Measurements from ENCODE around the gene GZF1.

GZF1 gene

DNA sequence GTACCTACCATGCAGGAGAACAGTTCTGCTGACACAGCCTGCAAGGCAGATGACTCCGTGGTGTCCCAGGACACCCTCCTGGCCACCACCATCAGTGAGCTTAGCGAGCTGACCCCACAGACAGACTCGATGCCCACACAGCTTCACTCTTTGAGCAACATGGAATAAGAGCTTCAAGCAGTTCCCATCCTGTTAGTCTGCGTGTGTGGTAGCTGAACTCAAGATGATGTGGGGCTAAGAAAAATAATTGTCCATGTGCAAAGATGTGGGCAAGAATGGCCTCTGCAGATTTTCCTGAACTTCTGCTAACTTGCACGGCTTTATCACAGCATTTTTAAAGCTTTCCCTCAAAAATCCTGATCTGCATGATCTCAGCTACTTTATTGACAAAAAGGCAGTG is 8.3 kb downstream of the GZF1 start:
- DNase-seq = no peak

DNA sequence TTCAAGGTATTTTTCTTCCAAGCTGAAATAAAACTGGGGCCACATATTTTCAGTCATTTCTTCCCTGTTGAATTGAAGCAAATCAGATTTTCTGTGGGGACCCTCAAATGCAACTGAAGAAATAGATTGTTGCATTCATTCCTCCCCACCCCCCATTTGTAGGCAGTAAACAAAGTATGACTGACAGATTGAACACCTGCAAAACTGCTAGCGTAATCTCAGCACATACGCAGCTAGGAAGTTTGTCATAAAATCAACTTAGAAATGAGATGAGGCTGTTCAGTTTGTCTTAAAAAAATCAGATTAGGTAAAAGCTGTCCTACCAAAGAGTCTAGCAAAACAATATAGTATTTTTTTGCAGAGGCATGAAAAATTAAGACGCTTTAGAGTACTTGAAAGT is 8.9 kb downstream of the GZF1 start:
- no peak for DNase-seq

DNA sequence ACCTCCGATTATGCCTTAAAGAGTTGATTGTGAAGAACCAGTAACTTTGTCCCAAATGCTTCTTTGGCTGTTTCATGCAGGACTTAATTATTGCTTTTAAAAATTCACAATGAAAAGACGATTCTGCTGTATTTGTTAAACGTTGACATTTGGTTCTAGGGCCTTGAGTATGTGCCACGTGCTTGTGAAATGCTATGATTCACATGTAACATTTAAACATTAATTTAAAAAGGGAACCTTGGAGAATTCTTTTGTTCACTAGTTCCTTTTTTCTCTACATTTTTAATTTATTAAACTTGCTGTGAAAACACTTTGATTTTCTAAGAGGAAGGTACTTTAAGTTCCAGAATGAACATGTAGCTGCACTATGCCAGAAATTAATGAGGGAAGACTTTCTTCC is 9.5 kb downstream of the GZF1 start:
- DNase-seq = no peak

DNA sequence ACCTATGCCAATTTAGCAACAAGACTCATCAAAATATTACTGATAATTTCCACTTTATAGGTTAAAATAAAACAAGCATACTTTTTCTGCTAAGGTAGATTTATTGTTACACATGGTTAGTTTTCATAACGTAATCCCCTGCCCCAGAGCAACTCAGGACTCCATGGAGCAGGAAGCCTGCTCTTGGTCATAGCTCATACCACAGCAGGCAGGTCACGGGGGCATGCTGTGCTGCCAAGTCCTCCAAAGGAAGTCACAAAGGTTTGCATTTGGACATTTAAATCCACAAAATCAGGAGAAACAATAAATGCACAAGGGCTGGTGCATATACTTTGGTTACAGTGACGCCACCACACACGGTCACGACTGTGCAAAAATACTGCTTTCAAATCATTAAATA is 12.5 kb downstream of the GZF1 start:
- no peak for DNase-seq

DNA sequence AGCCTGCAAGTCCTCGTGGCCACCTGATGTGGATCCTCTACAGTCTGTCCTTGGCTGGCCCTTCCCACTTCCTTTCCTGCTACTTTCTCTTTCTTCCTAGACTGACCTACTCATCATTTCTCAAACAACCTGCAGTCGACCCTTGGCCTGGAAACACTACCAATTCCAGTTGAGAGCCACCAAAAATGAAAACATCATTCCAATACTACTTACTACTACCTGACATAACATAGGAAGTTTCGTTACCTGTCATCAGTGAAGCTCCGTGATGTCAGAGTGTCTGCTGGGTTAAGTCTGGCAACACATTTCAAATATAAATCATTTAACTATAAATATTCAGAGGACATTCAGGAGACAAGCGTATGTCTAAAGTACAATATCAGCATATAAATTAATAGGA is 13.8 kb downstream of the GZF1 start:
- no peak for DNase-seq

DNA sequence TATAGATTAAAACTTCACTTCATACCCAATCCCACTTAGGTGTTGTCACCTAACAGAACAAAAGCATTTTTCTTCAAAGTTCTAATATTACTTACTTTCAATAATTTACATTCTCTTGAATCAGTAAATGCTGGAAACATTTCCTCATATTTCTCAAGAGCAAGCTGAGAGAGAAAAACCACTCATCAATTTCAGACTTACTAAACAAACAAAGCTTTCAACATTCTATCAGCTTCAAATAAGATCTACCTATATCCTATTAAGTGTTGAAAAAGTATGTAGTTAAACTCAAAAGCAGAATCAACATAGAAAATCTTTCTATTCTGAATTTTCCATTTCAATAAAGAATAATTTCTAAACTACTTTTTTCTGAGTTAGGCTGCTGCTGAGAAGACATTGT is 17.8 kb downstream of the GZF1 start:
- DNase-seq = no peak

DNA sequence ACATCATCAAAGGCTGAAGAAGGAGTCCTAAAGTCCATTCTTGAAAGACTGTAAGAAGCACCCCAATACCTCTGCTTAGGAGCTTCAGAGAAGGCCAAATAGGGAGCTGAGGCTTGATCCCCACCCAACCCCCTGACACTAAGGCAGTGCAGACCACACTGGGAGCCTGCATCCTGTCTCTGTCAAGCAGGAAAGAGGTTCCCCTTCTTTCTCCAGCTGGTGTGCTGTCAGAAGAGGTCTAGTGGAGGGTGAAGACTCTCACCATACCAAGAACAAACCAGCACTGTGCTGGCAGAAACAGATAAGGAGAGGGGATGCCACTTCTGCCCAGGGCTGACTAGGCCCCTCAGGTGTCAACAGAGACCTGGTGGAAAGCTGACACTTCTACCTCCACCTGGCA is 19.9 kb downstream of the GZF1 start:
- no peak for DNase-seq

DNA sequence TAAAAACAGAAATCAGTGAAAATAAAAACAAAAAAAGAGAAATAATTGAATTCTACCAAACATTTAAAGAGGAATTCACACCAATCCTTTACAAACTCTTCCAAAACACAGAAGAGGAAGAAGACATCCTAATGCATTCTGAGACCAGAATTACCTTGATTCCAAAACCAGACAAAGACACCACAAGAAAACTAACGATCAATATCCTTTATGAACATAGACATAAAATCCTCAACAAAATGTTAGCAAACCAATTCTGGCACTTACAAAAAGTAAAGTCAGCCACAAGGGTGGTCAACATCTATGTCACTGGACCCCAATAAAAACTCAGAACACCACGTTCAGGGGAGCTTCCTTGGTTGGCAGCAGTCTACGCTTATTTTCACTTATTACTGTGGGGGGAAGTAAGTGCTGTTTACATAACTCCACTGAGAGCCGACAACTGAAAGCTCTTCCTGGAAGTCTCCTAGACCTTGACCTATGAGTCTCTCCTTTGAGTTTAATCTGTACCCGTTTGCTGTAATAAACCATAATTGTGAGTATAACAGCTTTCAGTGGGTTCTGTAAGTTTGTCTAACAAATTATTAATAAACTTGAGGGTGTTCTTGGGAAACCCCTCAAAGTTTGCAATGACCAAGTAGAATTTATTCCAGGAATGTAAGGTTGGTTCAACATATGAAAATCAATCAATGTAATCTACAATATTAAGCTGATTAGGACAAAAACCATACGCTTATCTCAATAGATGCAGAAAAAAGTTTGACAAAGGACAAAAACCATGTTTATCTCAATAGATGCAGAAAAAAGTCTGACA is 24.5 kb downstream of the GZF1 start:
- DNase-seq = no peak

DNA sequence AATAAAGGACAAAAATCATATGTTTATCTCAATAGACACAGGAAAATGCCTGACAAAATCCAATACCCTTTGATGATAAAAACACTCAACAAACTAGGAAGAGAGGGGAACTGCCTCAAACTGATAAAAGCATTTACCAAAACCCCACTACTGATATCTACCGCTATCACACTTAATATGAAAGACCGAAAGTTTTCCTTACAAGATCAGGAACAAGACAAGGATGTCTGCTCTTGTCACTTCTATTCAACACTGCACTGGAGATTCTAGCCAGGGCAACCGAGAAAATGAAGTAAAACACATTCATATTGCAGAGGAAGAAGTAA is 25.1 kb downstream of the GZF1 start:
- DNase-seq = no peak

DNA sequence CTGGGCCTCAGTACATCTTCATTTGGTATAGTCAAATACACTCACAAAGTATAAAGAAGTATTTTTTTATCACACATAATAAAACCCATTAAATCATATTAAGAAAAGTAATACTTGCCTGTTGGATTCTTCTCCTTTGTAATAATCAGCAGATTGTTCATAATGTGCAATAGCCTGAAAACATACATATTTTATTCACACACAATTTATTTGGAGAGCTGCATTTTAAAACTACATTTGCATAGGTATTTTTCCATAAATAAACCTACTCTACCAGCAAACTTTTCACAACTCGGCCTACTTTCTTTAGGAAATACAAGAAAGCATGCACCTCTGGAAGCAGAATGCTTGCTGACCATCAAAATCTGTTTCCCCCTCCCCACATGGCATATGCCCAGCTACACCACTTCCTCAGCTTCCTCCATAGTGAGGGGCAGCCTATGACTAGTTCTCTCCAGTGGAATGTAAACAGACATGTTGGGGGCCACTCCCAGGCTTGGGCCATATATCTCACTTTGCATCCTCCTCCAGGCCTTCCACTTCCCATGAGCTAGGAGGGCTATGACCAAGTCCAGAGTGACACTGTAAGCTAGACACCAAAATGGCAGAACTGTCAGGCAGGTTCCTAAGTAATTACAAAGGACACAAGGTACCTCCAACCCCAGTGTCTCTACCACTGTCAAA is 28.3 kb downstream of the GZF1 start:
- no peak for DNase-seq

DNA sequence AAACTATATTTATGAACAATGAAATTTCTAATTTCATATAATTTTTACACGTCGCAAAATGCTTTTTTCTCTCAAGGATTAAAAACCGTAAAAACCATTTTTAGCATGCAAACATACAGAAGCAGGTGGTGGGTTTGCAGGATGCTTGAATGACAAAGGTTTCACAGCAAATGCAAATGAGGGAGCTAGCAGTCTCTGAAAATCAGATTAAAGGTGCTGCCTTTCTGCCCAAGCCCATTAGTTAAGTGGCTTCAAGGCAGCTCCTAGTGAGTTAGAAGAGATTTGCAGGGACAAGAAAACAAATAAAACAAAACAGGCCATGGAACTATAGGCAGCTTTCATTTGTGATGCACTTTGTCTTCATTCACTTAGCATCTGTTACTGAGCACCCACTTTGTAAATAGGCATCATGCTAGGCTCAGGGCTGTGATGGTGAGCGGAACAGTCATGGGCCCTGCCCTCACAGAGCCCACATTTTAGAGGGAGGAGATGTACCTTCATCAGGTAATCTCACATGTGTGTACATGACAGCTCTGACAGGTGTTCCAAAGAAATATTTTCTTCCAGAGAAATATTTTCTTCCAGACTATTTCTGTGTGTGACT is 29.8 kb downstream of the GZF1 start:
- DNase-seq = no peak

DNA sequence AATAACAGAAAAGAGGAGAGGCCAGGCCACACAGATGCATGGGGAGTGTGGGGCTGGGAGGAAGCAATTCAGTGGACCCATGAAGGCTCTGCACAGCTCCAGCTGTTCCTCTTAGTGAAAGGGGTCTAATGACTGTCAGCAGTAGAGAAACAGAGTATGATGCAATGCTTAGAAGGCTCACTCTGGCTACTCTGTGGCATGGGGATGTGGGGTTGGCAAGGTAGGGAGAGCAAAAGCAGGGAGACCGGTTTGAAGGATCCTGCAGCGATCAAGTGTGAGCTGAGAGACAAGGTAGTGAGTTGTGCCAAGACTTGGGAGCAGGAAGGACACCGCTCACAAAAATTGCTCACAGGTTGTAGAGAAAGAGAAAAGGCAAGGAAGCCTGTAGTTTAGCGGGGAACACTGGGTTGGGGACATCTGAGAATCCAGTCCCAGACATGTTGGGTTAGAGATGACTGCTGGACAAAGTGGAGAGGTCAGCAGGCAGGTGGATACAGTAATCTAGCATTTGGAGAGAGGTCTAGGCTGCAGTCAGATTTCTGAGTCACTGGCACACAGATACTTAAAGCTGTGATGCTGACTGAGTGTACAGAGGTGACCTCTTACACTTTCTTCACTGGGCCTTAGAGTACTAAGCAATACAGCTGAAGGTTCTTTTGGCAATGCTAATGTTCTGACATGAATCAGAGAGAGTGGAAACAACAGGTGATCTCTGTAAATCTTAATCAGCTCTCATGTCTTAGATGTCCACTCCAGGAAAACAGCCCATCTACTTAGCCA is 32.2 kb downstream of the GZF1 start:
- DNase-seq = no peak

DNA sequence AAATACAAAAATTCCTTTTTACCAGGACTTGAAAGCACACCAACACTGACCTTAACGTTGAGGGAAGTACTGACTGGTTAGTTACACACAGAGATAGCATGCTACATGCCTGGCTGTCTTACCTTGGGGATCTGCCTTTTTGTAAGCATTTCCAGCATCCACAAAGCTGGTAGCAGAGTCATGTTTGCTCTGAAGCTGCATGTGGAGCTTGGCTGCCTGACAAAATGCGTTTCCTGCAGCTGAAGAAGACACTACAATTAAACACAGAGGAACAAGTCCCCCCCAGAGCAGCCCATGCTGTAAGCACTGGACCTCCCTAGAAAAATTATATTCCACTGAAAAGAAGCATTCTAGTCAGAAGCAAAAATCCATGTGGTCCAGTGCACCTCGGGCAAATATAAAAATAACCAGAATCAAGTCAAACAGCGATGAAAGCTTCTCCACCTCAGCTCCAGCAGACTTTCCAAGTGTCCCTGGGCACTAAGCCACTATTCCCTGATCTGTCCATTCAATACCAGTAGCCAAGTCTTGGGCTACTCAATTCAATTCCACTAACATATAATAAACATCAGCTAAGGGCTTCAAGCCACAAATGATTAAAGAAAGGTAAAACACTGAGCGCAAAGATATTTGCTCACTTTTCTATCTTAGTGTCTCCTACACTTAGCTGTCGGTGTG is 35.1 kb downstream of the GZF1 start:
- DNase-seq = no peak

DNA sequence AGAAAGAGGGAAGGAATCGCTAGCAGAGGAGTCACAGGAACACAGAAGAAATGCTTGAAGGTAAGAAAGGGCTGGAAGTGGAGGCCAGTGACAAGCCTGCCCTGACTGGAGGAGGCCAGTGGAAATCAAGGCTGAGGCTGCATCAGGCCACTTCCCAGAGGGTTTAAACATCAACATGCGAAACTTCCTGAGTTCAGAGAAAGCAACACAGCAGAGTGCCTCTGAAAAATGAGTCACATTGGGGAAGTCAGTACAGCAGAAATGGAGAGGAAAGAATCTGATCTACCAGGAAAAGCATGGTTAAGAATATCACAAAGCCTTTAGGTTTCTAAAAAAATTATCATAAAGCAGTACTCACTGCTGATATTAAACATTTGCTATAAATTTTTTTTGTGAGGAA is 36.0 kb downstream of the GZF1 start:
- no peak for DNase-seq

DNA sequence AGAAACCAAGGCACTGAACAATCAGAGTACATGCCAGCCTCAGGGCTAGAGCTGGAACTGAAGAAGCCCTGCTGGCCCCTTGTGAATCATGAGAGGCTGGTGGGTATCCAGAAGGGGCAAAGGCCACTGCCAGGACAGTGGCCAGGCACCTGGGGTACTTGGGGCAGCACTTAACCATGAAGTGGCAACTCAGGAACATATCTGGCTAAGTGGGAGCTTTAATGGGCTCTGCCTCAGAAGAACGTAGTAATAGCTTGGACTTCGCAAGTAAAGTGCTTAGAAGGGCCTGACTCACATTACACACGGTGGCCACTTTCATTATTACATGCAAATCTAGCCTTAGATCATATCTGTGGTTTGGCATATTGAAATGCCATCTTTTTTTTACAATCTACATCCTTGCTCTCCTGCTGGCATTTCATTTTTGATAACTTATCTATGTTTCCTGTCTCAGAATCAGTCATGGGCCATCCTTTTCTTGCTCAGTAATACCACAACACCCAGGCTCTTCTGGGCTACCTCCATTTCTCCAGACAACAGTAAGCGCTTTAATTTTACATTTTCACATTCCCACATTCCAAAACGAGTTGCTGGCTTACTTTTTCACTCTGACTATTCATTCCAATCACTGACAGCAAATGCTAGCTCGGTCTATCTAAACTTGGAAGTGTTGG is 37.7 kb downstream of the GZF1 start:
- DNase-seq = no peak

DNA sequence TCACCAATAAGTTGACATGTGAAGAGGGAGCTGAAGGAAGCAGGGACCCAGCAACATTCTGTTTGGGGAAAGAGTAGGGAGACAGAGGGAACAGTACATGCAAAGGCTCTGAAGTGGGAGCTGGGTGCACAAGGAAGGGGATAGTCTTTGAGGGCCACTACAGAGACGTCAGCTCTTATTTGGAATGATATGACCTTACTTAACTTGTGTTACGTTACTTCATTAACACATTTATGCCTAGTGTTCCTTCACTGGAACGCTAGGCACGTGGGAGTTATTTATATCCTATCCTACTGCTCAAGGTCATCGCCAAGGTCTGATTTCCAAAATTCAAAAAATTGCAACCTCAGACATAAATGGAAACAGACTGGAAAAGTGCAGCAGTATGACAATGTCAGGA is 39.1 kb downstream of the GZF1 start:
- no peak for DNase-seq

DNA sequence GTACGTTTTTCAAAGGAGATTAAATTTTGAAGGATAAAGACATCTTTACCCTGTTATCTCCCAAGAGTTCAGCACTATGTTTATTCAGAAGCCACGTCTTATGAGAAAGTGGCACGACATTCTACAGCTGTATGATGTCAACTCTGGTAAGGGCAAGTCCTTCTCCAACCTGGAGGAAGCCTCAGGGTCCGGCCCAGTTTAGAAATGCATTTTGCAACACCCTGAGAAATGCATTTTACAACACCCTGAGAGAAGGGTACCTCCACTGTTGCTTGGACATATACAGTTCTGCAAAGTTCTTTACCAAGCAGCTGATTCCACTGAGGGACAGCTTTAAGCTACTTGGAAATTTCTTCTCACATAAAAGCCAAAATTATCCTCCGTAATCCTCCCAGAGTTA is 41.8 kb downstream of the GZF1 start:
- no peak for DNase-seq

DNA sequence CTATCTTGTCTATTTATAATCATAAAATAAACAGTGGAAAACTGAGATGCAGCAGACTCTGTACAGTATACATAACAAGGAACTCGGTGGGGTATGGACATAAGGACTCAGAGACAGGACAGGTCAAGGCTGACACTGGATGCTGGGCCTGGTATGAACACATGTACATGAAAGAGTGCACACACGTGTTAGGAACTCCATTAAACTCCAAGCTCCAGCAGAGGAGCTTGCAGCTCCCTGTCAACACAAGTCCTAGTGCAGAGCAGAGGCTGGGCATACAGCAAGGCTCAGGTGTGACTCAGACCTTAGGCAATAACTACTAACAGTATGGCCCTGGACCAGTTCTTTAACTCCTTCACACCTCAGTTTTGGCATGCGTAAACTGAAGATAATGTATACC is 42.2 kb downstream of the GZF1 start:
- no peak for DNase-seq

DNA sequence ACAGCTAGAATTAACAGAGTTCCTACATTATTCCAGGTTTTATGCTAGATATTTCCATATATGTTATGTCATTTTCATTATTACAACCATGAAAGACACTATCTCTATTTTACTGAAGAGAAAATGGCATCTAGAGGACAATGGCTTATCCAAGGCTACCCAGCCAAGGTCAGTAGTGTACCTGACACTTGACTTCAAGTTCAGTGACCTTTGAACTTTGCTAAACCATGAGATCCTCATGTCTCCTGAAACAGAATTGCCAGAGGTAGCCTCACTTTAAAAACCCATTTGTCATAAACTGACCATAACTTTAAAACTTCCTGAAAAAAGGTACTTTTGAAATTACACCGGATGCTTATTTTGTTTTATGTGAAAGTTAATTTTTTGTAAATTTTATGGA is 44.9 kb downstream of the GZF1 start:
- no peak for DNase-seq

DNA sequence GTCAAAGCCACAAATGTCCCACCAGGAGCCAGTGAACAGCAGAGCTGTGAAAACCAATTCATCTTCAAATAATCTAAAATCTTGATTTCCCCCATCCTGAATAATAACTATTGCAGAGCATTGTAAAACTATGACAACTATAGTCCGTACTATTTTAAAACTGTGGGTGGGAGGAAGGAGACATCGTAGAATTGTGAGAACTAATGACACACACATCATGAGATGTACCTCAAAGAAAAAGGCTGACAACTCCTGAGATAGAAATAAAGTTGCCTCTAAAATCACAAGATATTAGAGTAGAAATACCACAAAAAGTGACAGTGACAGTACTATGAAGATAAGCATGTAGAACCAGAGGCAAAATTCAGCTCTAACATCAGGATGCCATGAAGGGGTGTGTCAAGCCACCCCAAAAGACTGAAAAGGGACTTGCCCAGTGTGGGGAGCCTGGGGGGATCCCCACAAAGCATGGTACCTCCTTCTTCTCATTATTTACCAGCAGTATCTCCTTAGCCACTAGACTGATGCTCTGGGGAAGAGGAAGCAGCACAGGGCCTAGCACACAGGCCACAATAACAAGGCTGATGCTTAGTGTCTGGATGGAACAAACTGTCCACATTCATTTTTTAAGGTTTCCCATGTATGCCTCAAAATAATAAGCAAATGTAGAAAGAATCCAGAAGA is 45.9 kb downstream of the GZF1 start:
- DNase-seq = no peak

DNA sequence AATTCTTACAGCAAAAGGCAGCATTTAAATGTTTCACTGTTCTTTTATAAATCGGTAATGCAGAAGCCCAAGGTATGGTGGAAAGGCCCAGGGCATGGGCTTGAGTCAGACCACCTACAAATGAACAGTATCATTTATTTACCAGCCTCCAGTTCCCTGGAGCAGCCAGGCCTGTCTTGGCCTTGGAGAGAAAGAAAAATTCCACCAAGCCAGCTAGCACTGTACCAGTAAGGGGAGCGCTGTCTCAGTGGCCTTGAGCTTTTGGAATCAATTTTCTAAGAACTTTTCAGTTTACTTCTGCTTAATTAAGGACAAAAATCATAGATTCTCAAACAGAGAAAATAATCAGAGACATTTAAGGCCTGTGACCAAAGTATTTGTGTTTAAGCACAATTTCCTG is 47.0 kb downstream of the GZF1 start:
- DNase-seq = no peak

DNA sequence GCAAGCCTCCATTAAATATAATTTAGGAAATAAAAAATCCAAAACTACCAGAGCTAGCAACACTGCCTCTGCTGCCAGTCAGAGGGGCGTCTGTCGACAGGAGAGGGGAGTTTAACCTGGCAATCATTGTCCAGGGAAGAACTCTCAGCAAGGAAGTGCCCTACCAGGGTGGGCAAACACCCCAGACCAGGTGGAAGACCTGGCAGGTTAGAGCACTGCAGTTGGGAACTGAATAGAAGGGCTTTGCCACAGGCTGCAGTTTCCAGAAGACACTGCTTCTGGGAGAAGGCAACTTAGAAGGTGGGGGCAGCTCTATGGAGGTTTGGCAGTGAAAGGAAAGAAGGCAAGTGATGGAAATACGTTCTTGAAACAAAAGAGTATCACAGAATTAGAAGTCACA is 47.8 kb downstream of the GZF1 start:
- DNase-seq = no peak
